LoVo (cell line): ENCODE results near the gene HEPN1.
A peak's percentile ranks its signal among the peaks of the same experiment; 100 is the strongest.

Experiments used
- DNase-seq: peaks from one replicate; pipeline ENCODE4 v3.0.0-alpha.2; 2016; ENCODE audit warnings: low spot score

Gene HEPN1

DNA sequence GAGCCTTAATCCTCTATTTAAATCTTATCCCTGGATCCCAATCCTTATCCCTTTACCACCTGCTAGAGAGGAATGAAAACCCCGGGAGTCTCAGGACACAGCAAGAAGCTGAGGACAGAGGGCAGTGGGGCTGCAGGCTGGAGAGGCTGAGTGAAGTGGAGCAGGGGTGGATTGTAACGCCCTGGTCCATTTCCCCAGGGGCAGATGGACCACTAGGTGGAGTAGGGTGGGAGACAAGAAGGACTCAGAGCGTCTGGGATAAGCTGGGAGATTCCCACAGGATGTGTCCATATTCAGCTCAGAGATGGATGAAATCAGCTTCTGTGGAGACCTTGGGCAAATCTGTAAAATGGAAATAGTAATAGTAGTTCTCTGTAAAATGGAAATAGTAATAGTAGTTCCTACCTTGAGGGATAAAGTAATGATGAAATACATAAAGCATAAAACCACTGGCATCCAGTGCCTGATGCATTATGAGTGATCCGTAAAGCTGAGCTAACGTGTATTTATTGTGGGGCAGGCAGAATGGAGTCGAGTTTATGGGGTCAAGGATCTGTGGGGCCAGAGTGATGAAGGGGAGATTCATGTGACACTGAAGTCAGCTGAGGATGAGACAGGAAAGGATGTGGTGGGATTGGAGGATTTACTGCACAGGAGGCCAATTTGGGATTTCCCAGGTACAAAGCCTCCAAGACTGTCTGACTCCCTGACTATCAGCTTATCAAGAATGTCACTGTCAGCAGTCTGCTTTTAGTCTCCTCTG lies 19.5 kb upstream of the HEPN1 start:
- no peak for DNase-seq

DNA sequence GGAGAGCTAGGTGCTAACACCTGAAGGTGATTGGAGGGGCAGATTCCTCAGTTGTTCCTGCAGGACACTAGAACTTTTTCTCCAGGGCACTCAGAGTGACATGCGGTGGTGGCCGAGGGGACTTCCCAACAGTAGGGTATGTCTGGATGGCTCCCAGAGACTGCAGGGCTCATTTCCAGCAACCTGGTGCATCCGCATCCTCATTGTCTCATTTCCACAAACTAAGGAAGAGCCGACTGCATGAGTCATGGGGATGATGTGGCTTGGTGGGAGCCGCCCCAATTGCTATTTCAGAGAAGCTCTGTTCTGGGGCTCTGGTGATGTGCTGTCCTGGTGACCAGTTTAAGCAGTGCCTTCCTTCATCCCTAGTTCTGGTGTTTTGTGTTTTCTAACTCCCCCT lies 18.6 kb upstream of the HEPN1 start:
- DNase-seq = peak; percentile 50

DNA sequence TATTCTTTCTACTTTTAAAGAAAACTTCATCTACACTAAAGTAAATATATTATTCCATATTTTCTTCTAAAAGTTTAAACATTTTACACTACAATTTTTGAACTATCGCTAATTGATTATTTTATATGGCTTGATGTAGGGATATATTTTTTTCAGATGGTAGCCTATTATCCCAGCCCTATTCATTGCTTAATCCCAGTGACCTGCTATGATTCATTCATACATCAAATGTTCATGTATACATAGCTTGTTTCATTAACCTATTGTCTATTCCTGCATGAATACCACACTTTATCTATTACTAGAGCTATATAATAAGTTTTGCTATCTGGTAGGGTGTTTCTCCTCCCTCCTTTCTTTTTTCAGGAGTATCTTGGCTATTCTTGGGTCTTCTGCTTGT lies 16.4 kb upstream of the HEPN1 start:
- DNase-seq = no peak

DNA sequence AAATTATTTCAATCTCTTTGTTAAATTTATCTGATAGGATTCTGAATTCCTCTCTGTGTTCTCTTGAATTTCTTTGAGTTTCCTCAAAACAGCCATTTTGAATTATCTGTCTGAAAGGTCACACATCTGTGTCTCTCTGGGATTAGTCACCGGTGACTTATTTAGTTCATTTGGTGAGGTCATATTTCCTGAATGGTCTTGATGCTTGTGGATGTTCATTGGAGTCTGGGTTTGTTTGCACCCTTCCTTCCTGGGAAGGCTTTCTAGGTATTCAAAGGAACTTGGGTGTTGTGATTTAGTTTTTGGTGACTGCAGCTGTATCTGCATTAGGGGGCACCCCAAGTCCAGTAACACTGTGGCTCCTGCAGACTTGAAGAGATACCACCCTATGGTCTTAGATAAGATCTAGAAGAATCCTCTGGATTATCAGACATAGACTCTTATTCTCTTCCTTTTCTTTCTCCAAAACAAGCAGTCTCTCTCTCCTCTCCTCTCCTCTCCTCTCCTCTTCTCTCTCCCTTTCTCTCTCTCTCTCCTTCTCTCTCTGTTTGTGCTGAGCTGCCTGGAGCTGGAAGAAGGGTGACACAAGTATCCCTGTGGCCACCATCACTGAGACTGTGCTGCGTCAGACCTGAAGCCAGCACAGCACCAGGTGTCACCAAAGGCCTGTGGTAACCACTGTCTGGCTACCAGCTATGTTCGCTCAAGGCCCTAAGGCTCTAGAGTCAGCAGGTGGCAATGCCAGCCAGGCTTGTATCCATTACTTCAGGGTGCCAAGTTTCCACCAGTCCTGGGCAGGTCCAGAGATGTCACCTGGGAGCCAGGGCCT lies 3.3 kb upstream of the HEPN1 start:
- no peak for DNase-seq

DNA sequence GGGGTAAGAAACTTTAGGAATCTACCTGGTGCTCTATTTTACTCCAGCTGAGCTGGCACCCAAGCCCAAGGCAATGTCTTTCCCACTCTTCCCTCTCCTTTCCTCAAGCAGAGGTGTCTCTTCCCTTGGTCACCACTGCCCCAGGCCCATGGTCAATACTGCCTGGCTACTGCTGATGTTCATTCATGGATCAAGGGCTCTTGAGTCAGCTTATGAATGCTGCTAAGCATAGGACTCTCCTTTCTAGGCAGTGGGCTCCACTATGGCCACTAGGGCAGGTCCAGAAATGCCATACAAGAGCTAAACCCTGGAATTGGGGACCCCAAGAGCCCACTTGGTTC lies 2.7 kb upstream of the HEPN1 start:
- no peak for DNase-seq

DNA sequence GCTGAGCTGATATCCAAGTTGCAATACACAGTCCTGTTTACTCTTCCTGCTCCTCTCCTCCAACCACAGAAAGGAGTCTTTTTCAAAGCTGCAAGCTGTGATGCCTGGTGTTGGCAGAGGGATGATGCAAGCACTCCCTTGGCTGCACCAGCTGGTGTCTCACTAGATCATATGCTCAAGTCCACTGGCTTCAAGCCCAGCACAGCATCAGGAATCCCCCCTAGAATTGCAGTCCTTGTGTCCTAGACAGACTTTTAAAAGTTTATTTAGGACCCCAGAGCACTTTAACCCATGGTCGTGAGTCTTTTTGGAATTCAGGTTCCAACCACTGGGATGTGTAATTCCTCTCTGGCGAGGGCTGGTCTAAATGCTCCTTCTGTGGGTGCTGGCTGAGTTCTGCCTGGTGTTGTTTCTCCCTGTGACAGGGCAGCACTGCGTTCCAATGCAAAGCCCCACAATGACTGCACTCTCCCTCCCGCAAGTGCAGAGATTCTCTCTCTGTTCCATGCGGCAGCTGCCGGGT lies 1.9 kb upstream of the HEPN1 start:
- no peak for DNase-seq

DNA sequence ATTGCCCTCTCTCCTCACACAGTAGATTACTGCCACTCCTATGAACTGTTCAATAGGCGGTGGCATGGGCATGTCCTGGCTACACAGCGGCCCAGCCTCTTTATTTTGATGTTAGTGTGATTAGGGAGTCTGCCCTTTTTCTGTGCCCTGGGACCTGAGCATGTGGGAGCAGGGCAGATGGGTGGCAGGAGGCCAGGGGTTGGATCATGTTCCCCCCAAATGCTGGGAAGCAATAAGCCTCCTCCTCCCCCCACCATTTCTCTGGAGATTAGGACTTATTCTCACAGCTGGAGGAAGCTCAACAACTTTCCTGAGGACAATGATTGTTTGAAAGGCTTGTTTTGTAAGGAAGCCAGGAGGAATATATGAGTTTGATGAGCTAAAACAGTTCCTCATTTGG lies 848 bp downstream of the HEPN1 start:
- no peak for DNase-seq

DNA sequence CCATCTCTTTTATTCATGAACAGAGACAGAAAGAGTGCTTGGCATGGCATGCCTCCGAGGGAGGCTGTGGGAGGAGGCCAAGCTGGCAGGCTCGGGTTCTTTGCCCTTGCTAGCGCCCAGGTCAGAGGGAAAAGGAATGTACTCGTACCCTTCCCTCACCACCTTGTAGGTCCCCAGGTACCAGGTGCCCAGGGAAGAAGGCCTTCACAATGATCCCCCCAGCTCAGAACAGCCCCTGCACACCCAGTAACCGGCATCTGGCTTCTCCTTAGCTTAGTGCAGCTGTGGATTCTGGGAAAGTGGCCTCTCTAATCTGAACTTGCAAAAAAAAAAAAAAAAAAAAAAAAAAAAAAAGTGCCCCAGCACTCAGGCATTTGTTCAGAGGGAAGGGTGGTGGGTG lies 1.3 kb downstream of the HEPN1 start:
- DNase-seq = no peak

DNA sequence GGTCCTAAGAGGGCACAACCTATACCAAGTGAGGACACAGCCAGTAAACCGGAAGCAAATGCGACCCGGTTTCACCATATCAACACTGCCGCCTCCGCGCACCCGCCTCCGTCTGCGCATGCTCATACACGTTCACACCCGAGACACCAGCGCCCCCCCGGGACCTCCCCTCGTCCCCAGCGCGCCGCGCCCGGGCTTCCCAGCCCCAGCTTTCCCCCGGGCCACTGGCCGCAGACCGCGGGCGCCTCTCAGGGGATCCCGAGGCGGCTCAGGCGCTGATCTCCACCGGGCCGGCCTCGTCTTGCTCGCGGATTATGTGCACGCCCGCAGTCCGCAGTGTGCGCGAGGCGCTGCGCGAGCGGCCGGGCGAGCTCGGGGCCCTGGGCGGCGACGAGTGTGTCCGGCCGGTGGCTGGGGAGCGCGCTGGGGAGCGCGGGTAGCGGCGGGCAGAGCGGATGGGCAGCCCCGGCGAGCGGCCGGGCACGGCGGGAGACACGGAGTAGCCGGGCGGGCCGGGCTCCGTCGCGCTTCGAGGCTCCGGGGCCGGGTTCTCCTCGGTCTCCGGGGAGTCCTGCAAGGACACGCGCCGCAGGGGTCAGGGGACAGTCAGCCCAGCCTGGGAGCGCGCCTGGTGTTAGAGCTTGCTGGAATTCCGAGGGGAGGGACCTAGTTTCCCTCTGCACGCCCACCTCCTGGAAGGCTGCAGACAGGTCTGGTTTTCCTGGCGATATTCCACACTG lies 2.0 kb downstream of the HEPN1 start:
- no peak for DNase-seq

DNA sequence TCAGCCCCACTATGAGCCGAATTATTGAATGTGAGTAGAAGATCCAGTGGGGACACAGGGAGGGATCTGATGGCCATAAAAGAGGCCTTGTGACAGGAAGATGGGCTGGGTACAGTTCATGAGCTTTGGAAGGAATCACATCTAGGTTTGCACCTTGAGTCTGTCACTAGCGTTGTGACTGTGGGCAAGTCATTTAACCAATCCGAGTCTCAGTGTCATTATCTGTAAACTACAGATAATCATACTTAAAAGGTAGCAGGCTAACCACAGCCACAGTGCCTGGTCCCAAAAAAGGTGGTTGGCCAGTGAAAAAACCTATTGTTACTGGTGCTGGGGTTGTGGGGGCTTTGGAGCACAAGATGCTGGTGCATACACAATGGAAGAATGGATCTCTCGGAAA lies 3.8 kb downstream of the HEPN1 start:
- no peak for DNase-seq

DNA sequence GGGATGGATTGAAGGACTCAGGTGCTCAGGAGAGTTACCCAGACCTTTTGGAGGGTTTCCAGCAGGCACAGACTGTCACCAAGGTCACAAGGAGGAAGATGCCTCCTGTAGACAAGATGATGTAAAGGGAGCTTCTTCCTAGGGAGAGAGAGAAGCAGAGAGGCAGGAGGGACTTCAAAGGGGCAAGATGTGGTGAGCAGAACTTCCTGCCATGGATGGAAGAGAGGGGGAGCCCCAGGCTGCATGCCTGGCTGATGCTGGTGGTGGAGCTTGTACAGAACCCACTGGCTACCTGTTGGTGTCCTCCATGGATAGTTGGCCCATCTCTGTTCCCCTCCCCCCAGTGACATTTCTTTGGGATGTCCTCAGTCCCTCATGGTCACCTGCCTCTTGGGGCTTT lies 4.2 kb downstream of the HEPN1 start:
- DNase-seq = no peak

DNA sequence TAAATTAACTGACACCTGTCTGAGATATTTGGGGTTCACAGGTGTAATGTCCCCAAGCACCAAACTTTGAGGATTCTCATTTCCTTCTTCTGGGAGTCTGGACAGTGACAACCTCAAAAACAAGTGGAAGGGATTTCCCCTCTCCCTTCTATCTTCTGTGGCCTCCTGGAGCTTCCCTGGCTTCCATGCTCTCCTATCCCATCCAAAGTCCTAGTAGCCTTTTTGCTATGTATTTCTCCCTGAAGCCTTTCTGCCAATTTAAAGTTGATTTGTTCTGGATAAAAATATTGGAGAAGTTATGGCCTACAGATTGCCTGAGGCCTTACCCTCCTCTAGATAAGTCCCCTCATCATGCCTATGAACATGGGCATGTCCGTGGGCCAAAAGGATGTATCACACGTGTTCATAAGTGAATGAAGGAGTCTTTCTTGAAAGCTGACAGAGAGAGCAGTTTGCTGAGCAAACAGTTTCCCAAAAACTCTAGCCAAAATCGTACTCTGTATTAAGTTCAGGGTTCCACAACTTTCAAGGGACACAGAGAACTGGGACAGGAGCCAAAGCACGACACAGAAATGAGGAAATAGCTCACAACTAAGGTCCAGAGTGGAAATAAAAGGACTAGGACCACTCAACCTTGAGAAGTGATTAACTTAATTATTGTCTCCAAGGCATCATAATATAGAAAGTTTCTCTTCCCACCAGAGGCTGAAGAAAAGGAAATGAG lies 10.1 kb downstream of the HEPN1 start:
- DNase-seq = no peak

DNA sequence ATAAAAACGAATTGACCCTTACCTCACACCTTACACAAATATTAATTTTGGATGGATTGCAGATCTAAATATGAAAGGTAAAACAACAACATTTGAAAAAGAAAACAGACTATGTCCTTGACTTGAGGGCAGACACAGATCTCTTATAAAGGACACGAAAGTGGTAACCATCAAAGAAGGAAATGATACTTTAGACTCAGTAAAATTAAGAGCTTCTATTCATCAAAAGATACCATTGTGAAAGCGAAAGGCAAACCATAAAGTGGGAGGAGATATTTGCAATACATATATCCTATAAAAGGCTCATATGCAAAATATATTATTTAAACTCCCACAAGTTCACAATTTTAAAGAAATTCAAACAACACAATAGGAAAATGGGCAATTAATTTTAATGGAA lies 11.7 kb downstream of the HEPN1 start:
- no peak for DNase-seq

DNA sequence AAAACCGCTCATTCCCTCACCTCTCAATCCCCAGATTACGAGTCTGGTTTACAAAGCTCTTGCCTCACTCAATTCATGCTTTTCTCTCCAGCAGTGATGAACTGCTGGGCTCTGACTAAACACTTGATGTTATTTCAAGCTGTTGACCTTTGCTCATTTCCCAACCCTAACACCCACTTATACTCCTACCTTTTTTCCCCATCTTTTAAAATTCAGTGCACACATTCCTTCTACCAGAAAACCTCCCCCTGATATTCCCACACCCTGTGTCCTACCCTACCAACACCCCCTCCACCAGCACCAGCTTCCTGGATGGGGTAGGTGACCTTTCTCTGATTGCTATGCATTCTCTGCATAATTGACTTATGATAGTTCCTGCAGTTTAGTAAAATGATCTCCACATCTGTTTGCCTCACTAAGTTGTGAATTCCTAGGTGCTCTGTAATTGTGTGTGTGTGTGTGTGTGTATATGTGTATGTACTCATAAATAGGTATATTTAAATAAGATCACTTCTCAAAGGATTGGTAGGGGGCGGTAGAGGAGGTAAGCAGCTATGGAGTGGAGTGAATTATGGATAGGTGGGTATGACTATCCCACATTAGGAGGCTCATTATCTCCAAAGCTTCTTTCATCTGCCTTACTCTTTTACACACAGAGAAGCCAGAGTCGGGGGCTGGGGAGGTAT lies 16.0 kb downstream of the HEPN1 start:
- no peak for DNase-seq

DNA sequence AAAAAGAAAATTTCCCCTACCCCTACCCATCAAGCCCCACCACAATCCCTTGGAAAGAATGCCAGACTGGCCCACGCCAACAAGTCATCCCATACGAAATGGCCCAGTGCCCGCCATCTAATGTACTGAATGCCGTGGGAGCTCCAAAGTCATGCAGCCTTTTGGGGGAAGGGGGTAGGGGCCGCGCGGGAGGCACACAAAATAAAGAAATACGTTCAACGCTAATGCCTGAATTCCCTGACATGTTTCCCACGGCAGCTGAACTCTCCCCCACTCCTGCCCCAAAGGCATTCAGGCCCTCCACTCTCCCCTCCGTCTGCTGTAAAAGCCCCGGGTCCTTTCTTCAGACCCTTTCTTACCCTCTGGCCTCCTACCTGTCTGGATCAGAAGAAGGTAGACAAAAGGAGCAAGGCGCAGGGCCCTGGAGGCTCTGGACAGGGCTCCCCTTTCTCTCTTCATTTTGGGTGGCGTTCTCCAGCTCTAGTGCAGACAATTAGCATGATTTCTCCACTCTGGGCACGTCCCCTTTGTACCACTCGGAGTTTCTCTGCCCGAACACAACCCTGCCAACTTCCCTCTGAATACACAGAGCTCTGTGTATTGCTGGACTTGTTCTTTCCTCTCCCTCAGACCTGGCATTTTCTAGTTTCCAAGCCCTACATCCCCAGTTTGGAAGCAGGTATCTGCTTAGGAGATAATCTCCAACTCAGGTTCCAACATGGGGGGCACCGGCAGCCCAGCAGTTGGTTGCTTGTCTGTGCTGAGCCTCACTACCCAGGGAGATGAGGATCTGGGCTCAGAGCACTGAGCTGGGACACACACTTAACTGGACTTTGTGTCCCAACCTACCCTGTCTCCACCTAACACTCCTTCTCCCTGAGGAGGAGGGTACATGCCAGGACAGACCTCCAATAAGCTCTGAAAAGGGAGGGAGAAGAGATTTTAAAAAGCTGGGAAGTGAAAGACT lies 16.8 kb downstream of the HEPN1 start, which contains the start of gene HEPACAM:
Gene HEPACAM, minus strand, starts transcription at position 500 of the 967 bp plus-strand sequence. Its CDS starts 41 bp downstream, at position 459.
- no peak for DNase-seq

DNA sequence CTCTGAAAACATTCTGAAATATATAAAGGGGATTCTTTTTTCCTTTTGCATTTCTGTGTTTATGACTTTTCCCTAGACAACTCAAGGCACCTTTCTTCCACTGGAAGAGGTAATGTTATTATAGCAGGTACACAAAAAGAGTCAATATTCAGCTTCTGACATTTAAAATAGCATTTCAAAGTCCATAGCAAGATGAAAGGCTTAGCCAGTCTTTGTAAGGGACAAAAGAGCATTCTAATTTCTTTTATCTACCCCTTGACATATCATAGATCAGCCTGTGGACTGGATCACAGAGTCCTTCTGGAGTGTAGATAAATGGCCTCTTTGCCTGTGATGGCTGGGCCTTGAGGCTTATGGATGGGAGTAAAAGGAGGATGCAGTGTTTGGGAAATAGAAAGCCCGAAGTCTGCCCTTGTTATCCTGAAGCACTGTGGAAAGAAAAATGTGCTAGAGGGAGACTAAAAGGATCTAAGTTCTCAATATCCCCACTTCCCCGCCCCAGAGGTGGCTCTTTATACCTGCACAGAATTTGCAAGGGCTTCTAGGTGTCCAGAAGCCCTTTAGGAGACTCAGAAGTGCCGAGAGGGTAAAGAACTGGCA lies 18.4 kb downstream of the HEPN1 start:
- no peak for DNase-seq

DNA sequence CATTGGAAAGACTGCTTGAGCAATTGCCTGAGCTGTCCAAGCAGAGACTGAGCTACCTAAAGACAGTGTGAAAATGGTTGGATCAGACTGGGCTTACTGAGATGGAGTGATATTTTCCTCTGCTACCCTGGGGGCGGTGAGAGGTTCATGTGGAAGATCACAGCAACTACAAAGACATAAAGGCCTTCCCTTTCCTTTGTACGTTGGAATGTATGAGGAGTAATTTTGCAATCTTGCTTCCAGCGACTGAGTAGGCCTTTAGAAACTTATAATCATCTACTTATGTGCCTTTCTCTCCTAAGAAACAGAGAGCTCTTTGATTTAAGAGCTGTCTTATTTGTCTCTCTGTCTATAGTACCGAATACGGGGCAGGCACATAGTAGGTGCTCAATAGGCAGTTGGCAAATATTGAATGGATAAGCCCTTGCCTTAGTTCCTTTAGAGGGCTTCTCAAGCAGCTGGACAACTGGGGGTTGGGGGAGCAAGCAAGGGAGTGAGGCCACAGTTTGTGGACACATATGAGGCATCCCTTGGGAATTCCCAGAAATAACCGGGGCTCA lies 19.2 kb downstream of the HEPN1 start:
- DNase-seq = no peak

DNA sequence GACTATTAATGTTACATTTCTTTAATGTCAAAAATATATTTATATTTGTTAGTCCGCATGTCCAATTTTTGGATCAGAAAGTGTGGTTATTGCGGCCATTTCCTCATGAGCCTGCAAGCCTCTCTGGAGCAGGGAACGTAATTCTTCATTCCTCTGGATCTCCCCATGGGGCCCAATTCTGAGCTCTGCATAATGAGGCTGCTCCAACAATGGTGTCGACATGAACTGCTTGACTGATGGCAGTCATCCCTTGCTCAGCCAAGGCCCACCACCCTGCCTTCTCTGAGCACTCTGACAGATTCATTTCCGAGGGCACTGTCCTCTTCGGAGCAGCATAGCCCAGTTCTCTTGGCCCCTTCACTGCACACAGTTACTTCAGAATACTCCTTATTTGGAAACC lies 19.9 kb downstream of the HEPN1 start:
- DNase-seq = no peak

DNA sequence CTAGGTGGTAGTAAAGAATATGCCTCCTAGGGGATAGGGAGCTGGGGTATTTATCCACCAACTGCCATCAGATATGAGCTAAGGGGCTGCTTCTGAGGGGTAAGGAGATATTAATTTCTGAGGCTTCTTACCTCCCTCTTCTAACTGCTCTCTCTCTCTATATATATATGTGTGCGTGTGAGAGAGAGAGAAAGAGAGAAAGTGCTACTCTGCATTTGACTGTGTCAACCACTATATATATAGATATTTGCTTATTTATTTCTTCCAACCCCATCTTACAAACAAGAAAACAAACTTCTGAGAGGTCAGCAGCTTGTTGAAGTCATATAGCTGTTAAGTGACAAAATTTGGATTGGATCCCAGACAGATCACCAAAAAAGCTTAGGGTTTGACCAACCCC lies 22.7 kb downstream of the HEPN1 start:
- DNase-seq = no peak
